ENCODE measurements around the gene CCDC190.

CCDC190 gene

GRCh38 chr1:162840250-162840839 is 20.6 kb downstream of the CCDC190 start:
- Mint-ChIP-seq H3K9me3 (peaks cover 12% of the 10 kb centered on the region), H3K27me3 (ENCODE audit: low read depth, poor library complexity) (no peaks in the 10 kb centered on the region), H3K36me3 (ENCODE audit: low read depth) (peaks cover 4% of the 10 kb centered on the region), H3K4me1 (peaks cover 7% of the 10 kb centered on the region), H3K4me3 (no peak overlapping the region), H3K27ac (no peak overlapping the region)
- TF ChIP-seq CTCF (IDR thresholded peaks at IDR 0.05), result no peak
- DNase-seq, result no peak

- no peak for DNase-seq
- H3K4me1 Mint-ChIP-seq, result no peaks in the 10 kb centered on the region
- no peak overlapping the region for H3K27ac Mint-ChIP-seq
- no peak for TF ChIP-seq CTCF (IDR thresholded peaks at IDR 0.05)
- H3K4me3 Mint-ChIP-seq, result no peak overlapping the region
- peaks cover 4% of the 10 kb centered on the region for H3K36me3 Mint-ChIP-seq (ENCODE audit: low read depth)
- H3K9me3 Mint-ChIP-seq, result peaks cover 12% of the 10 kb centered on the region
- H3K27me3 Mint-ChIP-seq (ENCODE audit: low read depth, poor library complexity), result no peaks in the 10 kb centered on the region
Observed at GRCh38 chr1:162838863-162839262, 22.1 kb downstream of the CCDC190 start.

- Mint-ChIP-seq H3K9me3 (peaks cover 12% of the 10 kb centered on the region), H3K4me1 (no peaks in the 10 kb centered on the region), H3K36me3 (ENCODE audit: low read depth) (peaks cover 4% of the 10 kb centered on the region), H3K27me3 (ENCODE audit: low read depth, poor library complexity) (no peaks in the 10 kb centered on the region), H3K4me3 (no peak overlapping the region), H3K27ac (no peak overlapping the region)
- no peak for DNase-seq
- no peak for TF ChIP-seq CTCF (IDR thresholded peaks at IDR 0.05)
Observed at GRCh38 chr1:162835157-162835899, 25.6 kb downstream of the CCDC190 start.

GRCh38 chr1:162832470-162832869 is 28.5 kb downstream of the CCDC190 start:
- Mint-ChIP-seq H3K36me3 (ENCODE audit: low read depth) (no peaks in the 10 kb centered on the region), H3K9me3 (no peaks in the 10 kb centered on the region), H3K27me3 (ENCODE audit: low read depth, poor library complexity) (peaks cover 5% of the 10 kb centered on the region), H3K27ac (no peak overlapping the region), H3K4me1 (no peaks in the 10 kb centered on the region), H3K4me3 (no peak overlapping the region)
- DNase-seq, result no peak
- no peak for TF ChIP-seq CTCF (IDR thresholded peaks at IDR 0.05)

GRCh38 chr1:162829268-162829667 is 31.7 kb downstream of the CCDC190 start:
- Mint-ChIP-seq H3K27me3 (ENCODE audit: low read depth, poor library complexity) (peaks cover 9% of the 10 kb centered on the region), H3K27ac (no peak overlapping the region), H3K4me3 (no peak overlapping the region), H3K9me3 (peaks cover 3% of the 10 kb centered on the region), H3K36me3 (ENCODE audit: low read depth) (no peaks in the 10 kb centered on the region), H3K4me1 (no peaks in the 10 kb centered on the region)
- DNase-seq, result no peak
- TF ChIP-seq CTCF (IDR thresholded peaks at IDR 0.05), result no peak
